Natural killer cell (primary cell): Measurements from ENCODE around the gene GTF2IRD1. TPM values are rescaled to one million over a fixed set of nuclear protein-coding genes. Genes with fewer than 3 reads are reported as not detected.

Experiments
- ATAC-seq, 3 donors: fragments of 150-1000 bp in 2 of 3; fragments of 200-7000 bp in 1 of 3; cut with Tn5 transposase; 1 replicate in 1 of 3; 2 replicates in 2 of 3; pipeline ENCODE4 v1.10.0; 2021; ENCODE audit warnings: mild to moderate bottlenecking in 2 of 3, moderate library complexity in 2 of 3
- DNase-seq, 2 donors: peaks; one replicate each; pipeline versions ENCODE4 v3.0.0 to v3.0.0-alpha.2; 2013 to 2021; ENCODE audit warnings: mixed read lengths in 1 of 2
- H3K27ac ChIP-seq: one replicate; pipeline ENCODE4 v1.5.1; 2013; ENCODE audit warnings: mild to moderate bottlenecking, low read length
- H3K27me3 ChIP-seq: one replicate; pipeline ENCODE4 v1.6.1; 2013; ENCODE audit warnings: low read length; ENCODE audit not compliant: control insufficient read depth, insufficient read depth
- H3K36me3 ChIP-seq: one replicate; pipeline ENCODE4 v1.6.1; 2013; ENCODE audit warnings: low read length; ENCODE audit not compliant: control insufficient read depth, insufficient read depth
- H3K4me1 ChIP-seq: one replicate; pipeline ENCODE4 v1.6.1; 2013; ENCODE audit warnings: low read length; ENCODE audit not compliant: control insufficient read depth, insufficient read depth
- H3K4me3 ChIP-seq: one replicate; pipeline ENCODE4 v1.5.1; 2013; ENCODE audit warnings: low read length
- H3K9me3 ChIP-seq: one replicate; pipeline ENCODE4 v1.6.1; 2013; ENCODE audit warnings: low read length; ENCODE audit not compliant: control insufficient read depth, insufficient read depth
- H3K27ac Mint-ChIP-seq, 2 donors: one replicate each; pipeline ENCODE4 v1.8.0; 2022; ENCODE audit warnings: mild to moderate bottlenecking in 2 of 2, mixed read lengths in 2 of 2, moderate library complexity in 1 of 2
- H3K27me3 Mint-ChIP-seq, 2 donors: one replicate each; pipeline ENCODE4 v1.8.0; 2022; ENCODE audit warnings: low read depth in 2 of 2, mixed read lengths in 2 of 2
- H3K36me3 Mint-ChIP-seq: one replicate; pipeline ENCODE4 v1.8.0; 2022; ENCODE audit warnings: mixed read lengths
- H3K4me1 Mint-ChIP-seq, 2 donors: one replicate each; pipeline ENCODE4 v1.8.0; 2022; ENCODE audit warnings: mixed read lengths in 2 of 2
- H3K4me3 Mint-ChIP-seq: one replicate; pipeline ENCODE4 v1.8.0; 2022; ENCODE audit warnings: mild to moderate bottlenecking, moderate library complexity, mixed read lengths
- H3K9me3 Mint-ChIP-seq, 2 donors: one replicate each; pipeline ENCODE4 v1.8.0; 2022; ENCODE audit warnings: mixed read lengths in 2 of 2
- CTCF ChIP-seq: fragments of 200-600 bp; IDR thresholded peaks from one replicate; pipeline ENCODE4 v1.8.0; 2022; ENCODE audit warnings: antibody characterized with exemption
- WGBS: methylation state at CpG from one replicate; pipeline ENCODE4 v1.1.7; 2013; ENCODE audit warnings: missing lambda C conversion rate; ENCODE audit not compliant: insufficient coverage; 5-methylcytosine and 5-hydroxymethylcytosine counted together
- intact Hi-C: fragments of 100-400 bp; cut with micrococcal nuclease; formaldehyde crosslinking; loops from one replicate; pipeline ENCODE4 v1.14.2; 2022
- total RNA-seq, 4 donors: library from RNA; stranded (reverse); fragments of 120-200 nt in 1 of 4; gene quantifications; one replicate each; pipeline versions ENCODE4 v1.2.3 to v1.2.4, GENCODE V29; 2013 to 2022

The GTF2IRD1 gene
- total RNA-seq, 3 donors from 2014 or later (not counting 1 experiment from before 2014, with no cell fraction given) = not detected

- Mint-ChIP-seq H3K27me3 (no peaks in the 10 kb centered on the region), H3K27ac (no peak overlapping the region), H3K36me3 (no peaks in the 10 kb centered on the region), H3K9me3 (no peaks in the 10 kb centered on the region), H3K4me1 (peaks cover 6 to 7% of the 10 kb centered on the region in 2 donors), H3K4me3 (no peak overlapping the region)
- no peaks in the 10 kb centered on the region for H3K36me3 ChIP-seq
- no peak overlapping the region for H3K27ac ChIP-seq
- no peak for ATAC-seq
- H3K9me3 ChIP-seq = no peaks in the 10 kb centered on the region
- WGBS = 85% methylated on average over 4 of the region's 4 CpGs
- H3K27me3 ChIP-seq = no peaks in the 10 kb centered on the region
- TF ChIP-seq CTCF = no peak
- intact Hi-C loops = no loop called here
- peaks cover 1% of the 10 kb centered on the region for H3K4me1 ChIP-seq
- H3K4me3 ChIP-seq = no peak overlapping the region
- no peak for DNase-seq
Measured at GRCh38 chr7:74474271-74474865, 20.7 kb downstream of the GTF2IRD1 start.

GRCh38 chr7:74475243-74475986 is 21.7 kb downstream of the GTF2IRD1 start:
- ATAC-seq (no peak), DNase-seq (no peak)
- TF ChIP-seq CTCF = no peak
- Histone ChIP-seq H3K4me1 (peaks cover 9% of the 10 kb centered on the region), H3K36me3 (no peaks in the 10 kb centered on the region), H3K9me3 (no peaks in the 10 kb centered on the region), H3K27me3 (peaks cover 5% of the 10 kb centered on the region), H3K27ac (no peak overlapping the region), H3K4me3 (no peak overlapping the region)
- WGBS = 79% methylated on average over 15 of the region's 15 CpGs
- Mint-ChIP-seq H3K27me3 (peaks cover 3 to 6% of the 10 kb centered on the region in 2 donors), H3K4me3 (no peak overlapping the region), H3K36me3 (no peaks in the 10 kb centered on the region), H3K9me3 (no peaks in the 10 kb centered on the region), H3K27ac (no peak overlapping the region), H3K4me1 (peaks cover 6 to 7% of the 10 kb centered on the region in 2 donors)
- intact Hi-C loops = no loop called here

GRCh38 chr7:74475987-74476350 is 22.3 kb downstream of the GTF2IRD1 start:
- Histone ChIP-seq H3K36me3 (no peaks in the 10 kb centered on the region), H3K27ac (no peak overlapping the region), H3K4me3 (no peak overlapping the region), H3K9me3 (no peaks in the 10 kb centered on the region), H3K4me1 (peaks cover 15% of the 10 kb centered on the region), H3K27me3 (peaks cover 11% of the 10 kb centered on the region)
- 86% methylated on average over 6 of the region's 8 CpGs for WGBS
- Mint-ChIP-seq H3K27me3 (peaks cover 3 to 6% of the 10 kb centered on the region in 2 donors), H3K9me3 (no peaks in the 10 kb centered on the region), H3K4me3 (no peak overlapping the region), H3K4me1 (peaks cover 6 to 7% of the 10 kb centered on the region in 2 donors), H3K36me3 (no peaks in the 10 kb centered on the region), H3K27ac (no peak overlapping the region)
- intact Hi-C loops = no loop called here
- no peak for TF ChIP-seq CTCF
- no peak for ATAC-seq
- no peak for DNase-seq
